HG02870 (cell line): Measurements from ENCODE around the gene ZNF740.

Experiments used
- ATAC-seq: cut with Tn5 transposase; IDR thresholded peaks from one replicate; pipeline ENCODE4 v1.9.1; 2021; ENCODE audit warnings: mild to moderate bottlenecking, moderate library complexity; ENCODE audit not compliant: unreplicated experiment

The ZNF740 gene

DNA sequence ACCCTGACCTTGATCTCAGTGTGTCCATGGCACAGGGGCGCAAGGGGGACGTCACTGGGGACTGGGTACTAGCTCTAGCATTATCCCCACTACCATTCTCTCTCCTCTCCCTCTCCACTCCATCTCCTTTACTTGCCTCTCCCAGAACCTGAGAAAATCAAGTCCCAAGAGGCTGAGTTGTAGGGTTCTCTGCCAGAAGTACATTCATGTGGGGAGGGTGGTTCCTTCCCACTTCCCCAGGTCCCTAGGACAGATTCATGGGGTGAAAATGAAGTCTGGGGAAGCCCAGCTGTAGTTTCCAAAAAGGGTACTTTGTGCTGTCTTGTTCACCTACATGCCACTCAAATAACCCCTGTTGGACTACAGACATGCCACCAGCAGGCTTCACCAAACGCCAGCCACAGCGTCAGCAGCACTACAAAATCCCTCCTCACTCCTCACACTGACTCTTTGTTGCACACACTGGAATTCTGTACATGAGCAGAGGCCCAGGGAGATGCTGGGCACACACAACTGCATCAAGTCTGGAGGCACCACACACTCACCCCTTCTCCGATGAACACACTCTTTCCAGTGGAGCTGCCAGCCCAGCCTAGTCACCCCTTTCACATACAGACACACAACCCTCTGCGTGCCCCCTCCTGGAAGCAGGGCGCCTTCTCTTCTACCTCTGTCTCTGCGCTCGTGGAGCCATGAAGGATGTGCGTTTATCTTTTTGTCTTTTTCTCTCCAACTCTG, 44.5 kb downstream of the ZNF740 start:
- no peak for ATAC-seq

DNA sequence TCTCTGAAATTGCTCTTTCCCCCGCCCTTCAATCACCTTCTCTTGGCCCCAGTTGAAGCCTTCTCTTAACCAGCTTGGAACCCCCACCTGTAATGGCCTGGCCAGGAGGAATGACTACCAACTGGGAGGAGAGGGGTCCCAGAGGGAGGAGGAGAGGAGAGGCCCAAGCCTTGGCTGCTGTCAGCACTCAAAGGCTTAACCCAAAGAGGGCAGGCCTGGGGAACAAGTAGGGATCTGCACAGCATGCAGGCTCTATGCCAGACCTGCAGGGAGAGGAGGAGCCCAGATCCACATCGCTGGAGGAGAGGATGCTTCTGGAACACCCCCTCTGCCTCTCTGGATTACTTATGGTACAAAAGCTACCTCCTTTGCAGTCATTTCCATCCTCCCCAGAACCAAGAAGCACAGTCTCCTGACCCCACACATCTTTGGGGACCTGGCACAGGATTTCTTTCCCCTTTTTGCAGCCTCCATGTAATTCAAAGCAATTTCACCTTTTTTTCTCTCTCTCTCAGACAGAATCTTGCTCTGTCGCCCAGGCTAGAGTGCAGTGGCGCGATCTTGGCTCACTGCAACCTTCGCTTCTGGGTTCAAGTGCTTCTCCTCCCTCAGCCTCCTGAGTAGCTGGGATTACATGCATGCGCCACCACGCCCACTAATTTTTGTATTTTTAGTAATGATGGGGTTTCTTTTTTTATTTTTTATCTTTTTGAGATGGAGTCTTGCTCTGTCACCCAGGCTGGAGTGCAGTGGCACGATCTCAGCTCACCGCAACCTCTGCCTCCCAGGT, 45.3 kb downstream of the ZNF740 start:
- no peak for ATAC-seq

- no peak for ATAC-seq
Measured at GRCh38 chr12:53226815-53227214, 46.3 kb downstream of the ZNF740 start.

DNA sequence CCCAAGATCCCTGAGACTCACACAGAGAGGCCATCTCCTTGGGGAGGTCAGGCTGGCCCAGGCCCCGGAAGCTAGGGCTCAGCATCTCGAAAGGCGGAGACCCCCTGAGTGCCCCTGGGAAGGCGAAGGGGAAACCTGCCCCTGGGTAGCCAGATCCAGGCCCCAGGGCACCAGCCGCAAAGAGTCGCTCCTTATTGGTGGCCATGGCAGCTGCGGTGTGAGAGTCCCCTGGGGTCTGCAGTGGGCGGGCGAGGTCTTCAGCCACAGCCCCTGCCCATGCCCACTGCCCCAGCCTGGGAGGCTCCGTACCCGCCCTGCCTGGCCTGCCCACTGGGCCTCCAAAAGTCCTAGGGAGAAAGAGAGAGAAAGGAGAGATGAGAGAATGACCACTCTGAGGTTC, 46.8 kb downstream of the ZNF740 start:
- ATAC-seq, result no peak

DNA sequence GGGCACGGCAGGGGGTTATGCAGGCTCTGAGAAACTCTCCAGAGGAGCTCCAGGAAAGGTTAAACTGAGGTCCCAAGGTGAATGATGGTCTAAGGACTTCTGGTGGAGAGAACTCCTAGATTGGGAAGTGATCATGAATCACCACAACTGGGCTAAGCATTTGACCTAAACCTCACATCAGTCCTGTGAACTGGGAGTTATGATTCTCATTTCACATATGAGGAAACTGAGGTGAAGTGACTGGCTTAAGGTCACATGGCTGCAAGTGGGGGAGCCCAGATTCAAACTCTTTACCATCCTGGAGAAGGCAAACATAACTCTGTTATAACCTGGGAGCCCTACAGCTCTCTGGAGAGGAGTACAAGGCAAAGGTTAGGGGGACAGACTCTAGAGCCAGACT, 47.3 kb downstream of the ZNF740 start:
- no peak for ATAC-seq

- ATAC-seq, result no peak
Measured at GRCh38 chr12:53229454-53229853, 48.9 kb downstream of the ZNF740 start.

DNA sequence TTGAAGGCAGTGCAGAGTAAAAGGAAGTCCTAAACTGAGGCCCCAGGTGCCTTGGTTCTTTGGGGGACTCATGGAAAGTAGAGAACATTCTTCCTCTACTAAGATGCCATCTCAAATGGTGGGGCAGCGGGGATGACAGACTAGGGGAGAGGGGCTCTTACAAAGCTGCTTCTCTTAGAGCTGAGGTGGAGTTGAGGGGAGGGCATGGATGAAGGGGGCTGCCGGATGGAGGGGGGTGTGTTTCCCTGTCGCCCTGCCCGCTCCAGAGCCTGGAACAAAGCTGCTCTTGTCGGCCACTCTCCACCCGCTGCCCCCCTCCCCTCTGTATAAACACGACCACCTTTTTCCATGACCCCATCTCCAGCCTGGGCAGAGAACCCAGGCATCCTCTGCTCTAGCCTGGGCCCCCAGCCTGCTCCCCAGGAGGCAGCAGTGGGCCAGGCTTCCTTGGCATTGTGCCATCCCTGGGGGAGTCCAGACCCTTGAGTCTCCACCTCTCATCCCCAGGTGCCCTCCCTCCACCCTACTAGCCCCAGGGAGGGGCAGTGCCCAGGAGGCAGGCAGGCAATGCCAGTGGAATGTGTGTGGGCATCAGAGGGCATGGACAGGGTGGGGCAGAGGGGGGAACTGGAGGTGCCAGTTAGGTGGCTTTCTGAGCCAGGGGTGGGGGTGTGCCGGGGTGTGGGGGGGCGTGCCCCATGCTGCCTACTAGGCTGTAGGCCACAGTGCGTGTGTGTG, 49.8 kb downstream of the ZNF740 start:
- ATAC-seq, result no peak

- no peak for ATAC-seq
Measured at GRCh38 chr12:53231671-53231920, 51.1 kb downstream of the ZNF740 start.

DNA sequence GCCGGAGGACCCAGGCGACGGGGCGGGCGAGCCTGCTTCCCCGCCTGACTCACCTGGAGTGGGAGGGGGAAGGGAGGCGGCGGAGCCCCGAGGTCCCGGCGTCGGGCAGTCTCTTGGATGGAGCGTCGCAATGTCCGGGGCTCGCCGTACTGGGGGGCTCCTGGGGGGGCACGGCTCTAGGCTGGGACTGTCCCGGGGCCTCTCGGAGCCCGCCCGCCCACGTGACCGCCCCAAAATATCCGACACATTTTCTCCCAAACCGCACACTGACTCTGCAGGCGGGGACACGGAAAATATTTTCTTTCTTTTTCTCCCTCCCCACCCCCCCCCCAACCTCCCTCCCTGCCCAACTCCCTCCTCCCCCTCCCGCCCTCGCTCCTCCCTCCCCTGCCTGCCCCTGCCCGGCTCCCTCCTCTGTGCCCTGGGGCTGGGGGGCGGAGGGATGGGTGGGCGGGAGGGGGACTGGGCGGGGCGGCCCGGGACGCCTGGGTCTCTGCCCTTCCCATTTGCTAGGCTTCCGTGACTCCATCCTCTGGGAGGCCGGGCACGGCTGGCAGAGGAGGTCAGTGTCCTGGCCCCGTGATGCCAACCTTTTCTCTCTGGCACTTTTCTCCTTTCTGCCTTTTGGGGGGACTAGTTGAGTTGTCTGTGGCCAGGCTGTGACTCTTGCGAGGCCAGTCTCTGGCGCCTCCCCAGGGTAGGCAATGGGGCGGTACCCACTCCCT, 51.6 kb downstream of the ZNF740 start, which contains the start of gene RARG:
Gene RARG (minus strand): TSS at position 289 of the 725 bp plus-strand sequence. CDS start 4,664 bp downstream, outside the sequence.
- ATAC-seq, result no peak

DNA sequence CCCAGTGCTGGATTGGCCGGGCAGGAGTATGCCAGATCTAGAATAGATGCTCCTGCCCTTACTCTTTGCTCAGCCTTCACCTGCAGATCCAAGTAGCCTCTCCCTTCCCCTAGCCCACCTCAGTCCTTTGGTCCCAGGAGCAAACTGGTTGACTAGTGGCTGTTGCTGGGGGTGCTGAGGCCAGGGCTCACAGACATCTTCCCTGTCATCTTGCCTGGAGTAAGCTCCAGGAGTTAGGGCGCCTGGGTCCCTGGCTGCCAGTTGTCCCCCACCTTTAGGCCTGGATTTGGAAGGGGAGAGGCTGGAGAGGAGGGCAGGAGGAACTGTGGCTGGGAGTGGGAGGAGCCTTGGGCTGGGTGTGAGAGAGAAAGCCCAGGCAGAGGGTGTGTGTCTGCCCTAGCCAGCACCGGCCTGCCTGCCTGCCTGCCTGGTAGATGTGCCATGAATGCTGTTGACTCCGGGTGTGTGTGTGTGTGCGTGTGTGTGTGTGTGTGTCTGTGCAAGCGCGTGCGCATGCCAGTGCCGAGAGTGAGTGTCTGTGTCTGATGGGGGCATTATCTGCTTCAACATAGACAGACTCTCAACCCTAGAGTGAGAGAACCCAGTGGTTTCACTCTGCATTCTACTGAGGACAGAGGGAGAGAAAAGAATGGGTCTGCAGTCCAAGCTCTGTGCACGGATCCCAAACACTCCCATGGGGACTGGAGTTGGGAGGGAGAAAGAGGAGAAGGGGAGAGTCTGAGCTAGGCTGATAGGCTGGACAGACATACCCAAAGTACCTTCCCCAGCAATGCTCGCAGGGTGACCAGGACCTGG, 52.3 kb downstream of the ZNF740 start:
- ATAC-seq, result no peak

- ATAC-seq, result no peak
Measured at GRCh38 chr12:53233671-53234121, 53.2 kb downstream of the ZNF740 start.

GRCh38 chr12:53234271-53234914, 53.9 kb downstream of the ZNF740 start:
- no peak for ATAC-seq

- ATAC-seq, result no peak
Measured at GRCh38 chr12:53235164-53235563, 54.6 kb downstream of the ZNF740 start.

DNA sequence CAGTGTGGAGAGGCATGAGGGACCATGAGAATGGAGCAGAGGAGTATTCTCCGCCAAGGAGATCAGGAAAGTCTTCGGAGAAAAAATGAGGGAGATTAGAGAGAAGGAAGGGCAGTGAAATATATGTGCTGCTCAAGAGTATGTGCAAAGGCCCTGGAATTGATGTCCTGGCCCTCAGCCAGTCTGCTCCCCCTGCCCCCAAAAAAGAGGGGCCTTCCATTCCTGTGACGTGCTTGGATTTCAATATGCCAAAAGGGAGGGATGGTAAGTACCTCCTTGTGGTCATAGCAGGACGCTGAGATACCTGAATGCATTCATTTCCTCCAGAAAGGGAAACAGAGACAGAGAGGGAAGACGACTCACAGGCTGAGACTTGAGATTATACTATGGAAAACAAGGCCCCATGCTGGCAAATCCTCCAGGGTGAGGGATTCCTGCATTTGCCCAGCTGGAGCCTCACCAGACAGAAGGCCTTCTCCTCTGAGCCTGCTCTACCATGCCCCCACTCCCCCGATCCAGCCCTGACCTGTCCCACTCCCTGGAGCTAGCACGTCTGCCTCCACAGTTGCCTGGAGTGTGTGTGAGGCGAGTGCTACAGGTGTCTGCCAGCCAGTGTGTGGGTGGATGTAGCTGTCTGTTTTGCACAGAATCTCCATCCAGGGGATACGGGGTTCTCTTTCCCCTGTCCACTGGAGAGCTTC, 55.4 kb downstream of the ZNF740 start:
- ATAC-seq, result no peak

DNA sequence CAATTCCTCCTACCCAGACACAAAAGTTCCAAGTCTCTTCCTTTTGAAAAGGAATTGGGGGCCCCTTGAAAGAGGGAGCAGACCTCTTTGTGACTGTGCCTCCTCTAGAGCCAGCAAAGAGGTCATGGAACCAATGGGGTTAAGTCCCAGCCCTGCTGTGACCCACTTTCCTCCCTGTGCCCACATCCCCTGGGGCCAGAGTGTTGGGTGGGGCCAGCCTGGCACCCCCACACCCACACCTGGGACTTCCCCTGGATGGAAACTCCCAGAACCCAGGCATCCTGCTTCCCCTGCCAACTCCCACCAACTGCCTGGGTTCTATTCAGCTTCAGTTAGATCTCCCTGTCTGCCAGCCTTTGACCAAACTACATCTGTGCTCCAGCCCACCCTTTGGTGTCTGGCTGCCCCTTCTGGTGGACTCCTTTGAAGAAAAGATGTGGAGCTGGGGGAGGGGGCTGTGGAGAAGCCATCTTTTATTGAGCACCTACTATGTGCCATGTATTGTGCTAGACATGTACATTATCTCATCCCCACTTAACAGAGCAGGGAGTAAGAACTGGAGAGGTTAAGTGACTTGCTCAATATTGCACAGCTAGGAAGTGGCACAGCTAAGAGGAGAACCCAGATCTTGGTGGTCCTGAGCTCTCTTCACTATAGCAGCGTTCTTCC, 56.1 kb downstream of the ZNF740 start:
- ATAC-seq, result no peak

DNA sequence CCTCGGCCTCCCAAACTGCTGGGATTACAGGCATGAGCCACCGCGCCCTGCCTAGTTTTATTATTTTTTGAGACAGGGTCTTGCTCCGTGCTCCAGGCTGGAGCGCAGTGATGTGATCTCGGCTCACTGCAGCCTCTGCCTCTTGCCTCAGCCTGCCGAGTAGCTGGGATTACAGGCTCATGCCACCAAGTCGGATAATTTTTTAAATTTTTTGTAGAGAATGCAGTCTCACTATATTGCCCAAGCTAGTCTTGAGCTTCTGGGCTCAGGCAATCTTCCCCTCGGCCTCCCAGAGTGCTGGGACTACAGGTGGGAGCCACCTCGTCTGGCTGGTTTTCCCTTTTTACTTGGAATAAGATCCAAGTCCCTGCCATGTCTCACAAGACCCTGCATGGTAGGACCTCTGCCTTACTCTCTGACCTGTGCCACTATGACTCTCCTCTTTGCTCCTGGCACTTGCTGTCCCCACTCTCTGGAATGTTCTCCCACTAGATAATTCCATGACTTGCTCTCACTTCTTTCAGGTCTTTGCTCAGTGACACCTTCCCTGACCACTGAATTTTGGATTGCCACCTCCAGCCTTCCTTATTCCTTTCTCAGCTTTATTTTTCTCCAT, 59.2 kb downstream of the ZNF740 start:
- ATAC-seq, result no peak

GRCh38 chr12:53241623-53242412, 61.3 kb downstream of the ZNF740 start:
- ATAC-seq, result no peak
